Duodenal mucosa (tissue), 2 donors: ENCODE results near the gene CFAP20.
"Not testable (repeated sequence)": the region's sequence is repeated elsewhere in the genome, so short reads cannot be mapped to it uniquely, and the experiment has no call there.

Experiments used
- H3K27ac ChIP-seq: one replicate; pipeline ENCODE4 v1.7.0; 2013; ENCODE audit warnings: low read depth, low read length
- H3K27me3 ChIP-seq, 2 donors: one replicate each; pipeline ENCODE4 v1.7.0; 2013; ENCODE audit warnings: low read length in 2 of 2, control low read depth in 1 of 2; ENCODE audit not compliant: insufficient read depth in 2 of 2, control insufficient read depth in 1 of 2
- H3K36me3 ChIP-seq, 2 donors: one replicate each; pipeline ENCODE4 v1.7.0; 2013; ENCODE audit warnings: low read length in 2 of 2, control low read depth in 1 of 2; ENCODE audit not compliant: insufficient read depth in 2 of 2, control insufficient read depth in 1 of 2
- H3K4me1 ChIP-seq, 2 donors: one replicate each; pipeline ENCODE4 v1.7.0; 2013; ENCODE audit warnings: low read length in 2 of 2, control low read depth in 1 of 2; ENCODE audit not compliant: insufficient read depth in 2 of 2, control insufficient read depth in 1 of 2
- H3K4me3 ChIP-seq, 2 donors: one replicate each; pipeline ENCODE4 v1.7.0; 2013; ENCODE audit warnings: low read length in 2 of 2, low read depth in 1 of 2
- H3K9ac ChIP-seq, 2 donors: one replicate each; pipeline ENCODE4 v1.7.0; 2013; ENCODE audit warnings: low read length in 2 of 2, low read depth in 1 of 2
- H3K9me3 ChIP-seq, 2 donors: one replicate each; pipeline ENCODE4 v1.7.0; 2013; ENCODE audit warnings: low read length in 2 of 2, control low read depth in 1 of 2; ENCODE audit not compliant: control insufficient read depth in 1 of 2

Gene CFAP20

GRCh38 chr16:58072134-58072533 lies 57.0 kb downstream of the CFAP20 start:
- not testable (repeated sequence) for H3K27ac ChIP-seq, H3K36me3 ChIP-seq, H3K9me3 ChIP-seq, H3K9ac ChIP-seq, H3K27me3 ChIP-seq, H3K4me3 ChIP-seq, H3K4me1 ChIP-seq

- no peaks in the 10 kb centered on the region for H3K9me3 ChIP-seq
- H3K4me3 ChIP-seq: no peak overlapping the region
Observed at GRCh38 chr16:58070585-58070984, 58.6 kb downstream of the CFAP20 start.

More at GRCh38 chr16:58070585-58070984, 58.6 kb downstream of the CFAP20 start:
- no peaks in the 10 kb centered on the region for H3K27me3 ChIP-seq
- no peaks in the 10 kb centered on the region for H3K4me1 ChIP-seq
- H3K27ac ChIP-seq: no peak overlapping the region
- H3K36me3 ChIP-seq: no peaks in the 10 kb centered on the region
- no peak overlapping the region for H3K9ac ChIP-seq
